Thyroid gland (tissue), 4 donors: ENCODE data around the gene MTUS2.

Experiments used
- POLR2A ChIP-seq, 2 donors: fragments of 450-650 bp; IDR thresholded peaks; one replicate each; pipeline ENCODE4 v1.6.1; 2017; ENCODE audit warnings: antibody characterized with exemption in 2 of 2, mild to moderate bottlenecking in 2 of 2, moderate library complexity in 1 of 2
- TF ChIP-seq, protein P1 (sequence below), 6 experiments: fragments of 200-600 bp in 3 of 6; fragments of 450-650 bp in 3 of 6; sonication (generic) in 3 of 6; IDR thresholded peaks; one replicate each; pipeline ENCODE4 v1.5.1; 2016 to 2019; ENCODE audit warnings: antibody characterized with exemption in 6 of 6, mild to moderate bottlenecking in 2 of 6, inconsistent platforms in 1 of 6, moderate library complexity in 1 of 6

DNA sequence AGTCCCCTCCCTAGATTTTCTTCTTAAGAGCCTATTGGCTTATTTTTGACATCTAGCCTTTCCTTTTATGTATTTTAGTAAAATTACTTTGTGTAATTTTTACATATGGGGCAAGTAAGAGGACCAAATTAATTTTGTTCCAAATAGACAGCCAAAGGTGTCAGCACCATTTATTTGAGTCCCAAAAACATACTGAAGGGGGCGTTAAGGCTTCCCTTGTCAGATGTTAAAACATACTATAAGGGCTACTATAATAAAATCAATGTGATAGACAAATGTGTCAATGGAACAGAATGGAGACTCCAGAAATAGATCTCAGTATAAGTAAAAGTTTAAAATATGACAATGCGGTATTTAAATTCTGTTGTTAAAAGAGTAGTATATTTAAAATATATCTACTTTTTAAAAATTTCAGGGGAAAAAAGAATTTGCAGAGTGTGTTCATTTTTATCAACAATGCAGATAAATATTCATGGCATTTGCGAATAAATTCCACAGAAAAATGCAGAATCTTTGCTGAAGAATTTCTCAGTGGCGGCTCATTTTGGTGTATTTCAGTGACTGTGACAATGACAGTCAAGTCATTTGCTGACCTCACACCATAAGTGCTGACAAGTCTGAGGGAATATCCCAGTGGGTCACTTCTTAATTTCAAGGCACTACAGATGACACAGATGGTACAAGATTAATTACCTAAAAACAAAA lies 133.7 kb downstream of the MTUS2 start:
- TF ChIP-seq, protein P1, sequence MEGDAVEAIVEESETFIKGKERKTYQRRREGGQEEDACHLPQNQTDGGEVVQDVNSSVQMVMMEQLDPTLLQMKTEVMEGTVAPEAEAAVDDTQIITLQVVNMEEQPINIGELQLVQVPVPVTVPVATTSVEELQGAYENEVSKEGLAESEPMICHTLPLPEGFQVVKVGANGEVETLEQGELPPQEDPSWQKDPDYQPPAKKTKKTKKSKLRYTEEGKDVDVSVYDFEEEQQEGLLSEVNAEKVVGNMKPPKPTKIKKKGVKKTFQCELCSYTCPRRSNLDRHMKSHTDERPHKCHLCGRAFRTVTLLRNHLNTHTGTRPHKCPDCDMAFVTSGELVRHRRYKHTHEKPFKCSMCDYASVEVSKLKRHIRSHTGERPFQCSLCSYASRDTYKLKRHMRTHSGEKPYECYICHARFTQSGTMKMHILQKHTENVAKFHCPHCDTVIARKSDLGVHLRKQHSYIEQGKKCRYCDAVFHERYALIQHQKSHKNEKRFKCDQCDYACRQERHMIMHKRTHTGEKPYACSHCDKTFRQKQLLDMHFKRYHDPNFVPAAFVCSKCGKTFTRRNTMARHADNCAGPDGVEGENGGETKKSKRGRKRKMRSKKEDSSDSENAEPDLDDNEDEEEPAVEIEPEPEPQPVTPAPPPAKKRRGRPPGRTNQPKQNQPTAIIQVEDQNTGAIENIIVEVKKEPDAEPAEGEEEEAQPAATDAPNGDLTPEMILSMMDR (IDR thresholded peaks at IDR 0.05): no peak
- TF ChIP-seq POLR2A (IDR thresholded peaks at IDR 0.05): no peak
